ENCODE results near the gene ATG2B.

Gene ATG2B

GRCh38 chr14:96400495-96400894 is 37.4 kb upstream of the ATG2B start:
- TF ChIP-seq CTCF (IDR thresholded peaks at IDR 0.05; ENCODE audit: low read depth, low read length): no peak
- no peak overlapping the region for H3K4me3 ChIP-seq (ENCODE audit: low read depth, low read length)

GRCh38 chr14:96399405-96399804 is 36.3 kb upstream of the ATG2B start:
- no peak overlapping the region for H3K4me3 ChIP-seq (ENCODE audit: low read depth, low read length)
- TF ChIP-seq CTCF (IDR thresholded peaks at IDR 0.05; ENCODE audit: low read depth, low read length): no peak

GRCh38 chr14:96398921-96399320 is 35.8 kb upstream of the ATG2B start:
- no peak for TF ChIP-seq CTCF (IDR thresholded peaks at IDR 0.05; ENCODE audit: low read depth, low read length)
- H3K4me3 ChIP-seq (ENCODE audit: low read depth, low read length): no peak overlapping the region

- TF ChIP-seq CTCF (IDR thresholded peaks at IDR 0.05; ENCODE audit: low read depth, low read length): no peak
- H3K4me3 ChIP-seq (ENCODE audit: low read depth, low read length): no peak overlapping the region
Measured at GRCh38 chr14:96398432-96398831, 35.3 kb upstream of the ATG2B start.

- H3K4me3 ChIP-seq (ENCODE audit: low read depth, low read length): no peak overlapping the region
Measured at GRCh38 chr14:96394047-96394815, 31.1 kb upstream of the ATG2B start.

GRCh38 chr14:96393071-96393691 is 30.0 kb upstream of the ATG2B start:
- TF ChIP-seq CTCF (IDR thresholded peaks at IDR 0.05; ENCODE audit: low read depth, low read length): no peak
- H3K4me3 ChIP-seq (ENCODE audit: low read depth, low read length): no peak overlapping the region

More at GRCh38 chr14:96394047-96394815, 31.1 kb upstream of the ATG2B start:
- TF ChIP-seq CTCF (IDR thresholded peaks at IDR 0.05; ENCODE audit: low read depth, low read length): no peak

Data from WI38 (cell line).